OCI-LY1 (cell line): ENCODE measurements around the gene RAB14.

ENCODE experiments used
- CTCF ChIP-seq: fragments of 200-600 bp; sonication (generic), shearing (Covaris generic); IDR thresholded peaks from 2 replicates; pipeline ENCODE4 v1.5.1; 2017; ENCODE audit warnings: mild to moderate bottlenecking, antibody characterized with exemption, low read length, moderate library complexity, mixed read lengths
- EZH2 ChIP-seq: fragments of 200-600 bp; sonication (generic), shearing (Covaris generic); IDR thresholded peaks from 2 replicates; pipeline ENCODE4 v1.8.0; 2017; ENCODE audit warnings: borderline replicate concordance, mixed run types, mild to moderate bottlenecking, antibody characterized with exemption, low read length, moderate library complexity, mixed read lengths

GRCh38 chr9:121133104-121133816 lies 68.4 kb downstream of the RAB14 start:
- TF ChIP-seq CTCF (no peak), EZH2 (no peak)
